Muscle layer of colon (tissue), 2 donors: ENCODE results near the gene MEGF8.
A peak's percentile ranks its signal among the peaks of the same experiment; 100 is the strongest.

Source experiments
- H3K27ac ChIP-seq: one replicate; pipeline ENCODE4 v1.7.0; 2013; ENCODE audit warnings: low read depth, mild to moderate bottlenecking, low read length, moderate library complexity
- H3K27me3 ChIP-seq, 2 donors: one replicate each; pipeline ENCODE4 v1.7.0; 2013; ENCODE audit warnings: low read length in 2 of 2, mild to moderate bottlenecking in 2 of 2; ENCODE audit not compliant: insufficient read depth in 2 of 2, control insufficient read depth in 1 of 2
- H3K36me3 ChIP-seq: one replicate; pipeline ENCODE4 v1.7.0; 2013; ENCODE audit warnings: mild to moderate bottlenecking, low read length; ENCODE audit not compliant: insufficient read depth
- H3K4me1 ChIP-seq: one replicate; pipeline ENCODE4 v1.7.0; 2013; ENCODE audit warnings: mild to moderate bottlenecking, low read length; ENCODE audit not compliant: insufficient read depth
- H3K4me3 ChIP-seq, 2 donors: one replicate each; pipeline ENCODE4 v1.7.0; 2013; ENCODE audit warnings: low read length in 2 of 2, low read depth in 1 of 2, mild to moderate bottlenecking in 1 of 2, moderate library complexity in 1 of 2
- H3K9ac ChIP-seq: one replicate; pipeline ENCODE4 v1.7.0; 2013; ENCODE audit warnings: low read length
- H3K9me3 ChIP-seq: one replicate; pipeline ENCODE4 v1.7.0; 2013; ENCODE audit warnings: mild to moderate bottlenecking, low read length
- donor health status: abdominal sarcoma.
- donor health status: Adenocarcinoma of cecum.

Gene MEGF8

GRCh38 chr19:42419309-42419708 lies 93.9 kb downstream of the MEGF8 start:
- Histone ChIP-seq H3K9me3 (no peaks in the 10 kb centered on the region), H3K4me1 (peaks cover 5% of the 10 kb centered on the region), H3K27ac (no peak overlapping the region), H3K27me3 (peaks cover 0 to 14% of the 10 kb centered on the region in 2 donors), H3K4me3 (no peak overlapping the region), H3K9ac (no peak overlapping the region), H3K36me3 (no peaks in the 10 kb centered on the region)

- Histone ChIP-seq H3K36me3 (no peaks in the 10 kb centered on the region), H3K27me3 (peaks cover 0 to 21% of the 10 kb centered on the region in 2 donors), H3K9ac (no peak overlapping the region), H3K4me1 (peaks cover 5% of the 10 kb centered on the region), H3K9me3 (no peaks in the 10 kb centered on the region), H3K27ac (no peak overlapping the region), H3K4me3 (no peak overlapping the region)
Observed at GRCh38 chr19:42420055-42420544, 94.7 kb downstream of the MEGF8 start.

- no peak overlapping the region for H3K9ac ChIP-seq
Observed at GRCh38 chr19:42421101-42421500, 95.7 kb downstream of the MEGF8 start.

GRCh38 chr19:42421591-42422031 lies 96.2 kb downstream of the MEGF8 start:
- no peak overlapping the region for H3K4me3 ChIP-seq
- no peaks in the 10 kb centered on the region for H3K36me3 ChIP-seq
- no peak overlapping the region for H3K9ac ChIP-seq
- peaks cover 5% of the 10 kb centered on the region for H3K4me1 ChIP-seq
- no peak overlapping the region for H3K27ac ChIP-seq
- no peaks in the 10 kb centered on the region for H3K9me3 ChIP-seq
- peaks cover 0 to 21% of the 10 kb centered on the region in 2 donors for H3K27me3 ChIP-seq

More at GRCh38 chr19:42421101-42421500, 95.7 kb downstream of the MEGF8 start:
- no peak overlapping the region for H3K4me3 ChIP-seq
- peaks cover 5% of the 10 kb centered on the region for H3K4me1 ChIP-seq
- no peaks in the 10 kb centered on the region for H3K36me3 ChIP-seq
- H3K9me3 ChIP-seq, result no peaks in the 10 kb centered on the region
- peaks cover 0 to 21% of the 10 kb centered on the region in 2 donors for H3K27me3 ChIP-seq
- H3K27ac ChIP-seq, result no peak overlapping the region

GRCh38 chr19:42422092-42422900 lies 96.9 kb downstream of the MEGF8 start:
- Histone ChIP-seq H3K27ac (no peak overlapping the region), H3K4me3 (peak overlapping the region in 1 of 2 donors; percentile 23), H3K9ac (no peak overlapping the region), H3K27me3 (peaks cover 0 to 21% of the 10 kb centered on the region in 2 donors), H3K9me3 (no peaks in the 10 kb centered on the region), H3K36me3 (no peaks in the 10 kb centered on the region), H3K4me1 (peaks cover 5% of the 10 kb centered on the region)

GRCh38 chr19:42422901-42423461 lies 97.5 kb downstream of the MEGF8 start:
- no peaks in the 10 kb centered on the region for H3K36me3 ChIP-seq
- H3K9me3 ChIP-seq, result no peaks in the 10 kb centered on the region
- peak overlapping the region; percentile 4 for H3K9ac ChIP-seq
- H3K27me3 ChIP-seq, result peaks cover 0 to 21% of the 10 kb centered on the region in 2 donors
- H3K4me1 ChIP-seq, result peaks cover 5% of the 10 kb centered on the region
- H3K27ac ChIP-seq, result peak overlapping the region; percentile 23
- H3K4me3 ChIP-seq, result peak overlapping the region; percentile 52 to 60

GRCh38 chr19:42423462-42424344 lies 98.3 kb downstream of the MEGF8 start:
- Histone ChIP-seq H3K36me3 (no peaks in the 10 kb centered on the region), H3K27ac (peak overlapping the region; percentile 23), H3K4me1 (peaks cover 5% of the 10 kb centered on the region), H3K9me3 (no peaks in the 10 kb centered on the region), H3K4me3 (peak overlapping the region; percentile 52 to 60), H3K27me3 (peaks cover 0 to 21% of the 10 kb centered on the region in 2 donors), H3K9ac (peak overlapping the region; percentile 4)

- no peak overlapping the region for H3K9ac ChIP-seq
- H3K4me1 ChIP-seq, result peaks cover 5% of the 10 kb centered on the region
- H3K27ac ChIP-seq, result no peak overlapping the region
- no peaks in the 10 kb centered on the region for H3K36me3 ChIP-seq
- peak overlapping the region in 1 of 2 donors; percentile 60 for H3K4me3 ChIP-seq
- peaks cover 0 to 21% of the 10 kb centered on the region in 2 donors for H3K27me3 ChIP-seq
- no peaks in the 10 kb centered on the region for H3K9me3 ChIP-seq
Observed at GRCh38 chr19:42424345-42424707, 98.9 kb downstream of the MEGF8 start.

- Histone ChIP-seq H3K27me3 (peaks cover 0 to 21% of the 10 kb centered on the region in 2 donors), H3K9me3 (no peaks in the 10 kb centered on the region), H3K4me3 (no peak overlapping the region), H3K9ac (no peak overlapping the region), H3K4me1 (peaks cover 5% of the 10 kb centered on the region), H3K36me3 (no peaks in the 10 kb centered on the region), H3K27ac (no peak overlapping the region)
Observed at GRCh38 chr19:42424712-42425131, 99.3 kb downstream of the MEGF8 start.

- Histone ChIP-seq H3K4me3 (no peak overlapping the region), H3K9me3 (no peaks in the 10 kb centered on the region), H3K27me3 (peaks cover 0 to 21% of the 10 kb centered on the region in 2 donors), H3K27ac (no peak overlapping the region), H3K36me3 (no peaks in the 10 kb centered on the region), H3K9ac (no peak overlapping the region), H3K4me1 (peaks cover 5% of the 10 kb centered on the region)
Observed at GRCh38 chr19:42426643-42427042, 101.2 kb downstream of the MEGF8 start.

GRCh38 chr19:42427313-42427712 lies 101.9 kb downstream of the MEGF8 start, which contains the start of gene LIPE:
Gene LIPE, minus strand, starts transcription at chr19:42427388. Its CDS starts 239 bp downstream, at chr19:42427149.
- H3K9me3 ChIP-seq, result no peaks in the 10 kb centered on the region
- no peaks in the 10 kb centered on the region for H3K36me3 ChIP-seq
- H3K27me3 ChIP-seq, result peaks cover 0 to 21% of the 10 kb centered on the region in 2 donors
- H3K4me3 ChIP-seq, result no peak within 1 kb of the TSS
- peaks cover 5% of the 10 kb centered on the region for H3K4me1 ChIP-seq
- no peak within 1 kb of the TSS for H3K27ac ChIP-seq
- no peak within 1 kb of the TSS for H3K9ac ChIP-seq
